Kidney epithelial cell (primary cell): Measurements from ENCODE around the gene ZNF32. TPM values are rescaled to one million over a fixed set of nuclear protein-coding genes. Genes with fewer than 3 reads are reported as not detected.

Source experiments
- DNase-seq: peaks from one replicate; pipeline ENCODE4 v3.0.0-alpha.2; 2010; ENCODE audit warnings: low read depth
- H3K27me3 ChIP-seq: 2 replicates; pipeline ENCODE4 v1.6.0; 2011; ENCODE audit warnings: low read length; ENCODE audit not compliant: control insufficient read depth, insufficient read depth
- H3K36me3 ChIP-seq: 2 replicates; pipeline ENCODE4 v1.5.1; 2011; ENCODE audit warnings: low read length; ENCODE audit not compliant: control insufficient read depth, insufficient read depth
- H3K4me3 ChIP-seq: 2 replicates; pipeline ENCODE4 v1.5.1; 2011; ENCODE audit warnings: low read depth, mild to moderate bottlenecking, control low read depth, low read length
- total RNA-seq: library from RNA; depleted of rRNA; stranded (reverse); fragments of >200 nt; gene quantifications from 2 replicates; pipeline ENCODE4 v1.2.3, GENCODE V29; 2015
- TF ChIP-seq, protein P1 (sequence below): IDR thresholded peaks from 2 replicates; pipeline ENCODE4 v1.5.1; 2011; ENCODE audit warnings: mild to moderate bottlenecking, moderate library complexity, low read length, control low read depth, inconsistent platforms; ENCODE audit not compliant: insufficient read depth, poor library complexity, severe bottlenecking

Gene ZNF32, protein sequence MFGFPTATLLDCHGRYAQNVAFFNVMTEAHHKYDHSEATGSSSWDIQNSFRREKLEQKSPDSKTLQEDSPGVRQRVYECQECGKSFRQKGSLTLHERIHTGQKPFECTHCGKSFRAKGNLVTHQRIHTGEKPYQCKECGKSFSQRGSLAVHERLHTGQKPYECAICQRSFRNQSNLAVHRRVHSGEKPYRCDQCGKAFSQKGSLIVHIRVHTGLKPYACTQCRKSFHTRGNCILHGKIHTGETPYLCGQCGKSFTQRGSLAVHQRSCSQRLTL
- 40.3 and 52.1 TPM in 2 replicates for total RNA-seq

DNA sequence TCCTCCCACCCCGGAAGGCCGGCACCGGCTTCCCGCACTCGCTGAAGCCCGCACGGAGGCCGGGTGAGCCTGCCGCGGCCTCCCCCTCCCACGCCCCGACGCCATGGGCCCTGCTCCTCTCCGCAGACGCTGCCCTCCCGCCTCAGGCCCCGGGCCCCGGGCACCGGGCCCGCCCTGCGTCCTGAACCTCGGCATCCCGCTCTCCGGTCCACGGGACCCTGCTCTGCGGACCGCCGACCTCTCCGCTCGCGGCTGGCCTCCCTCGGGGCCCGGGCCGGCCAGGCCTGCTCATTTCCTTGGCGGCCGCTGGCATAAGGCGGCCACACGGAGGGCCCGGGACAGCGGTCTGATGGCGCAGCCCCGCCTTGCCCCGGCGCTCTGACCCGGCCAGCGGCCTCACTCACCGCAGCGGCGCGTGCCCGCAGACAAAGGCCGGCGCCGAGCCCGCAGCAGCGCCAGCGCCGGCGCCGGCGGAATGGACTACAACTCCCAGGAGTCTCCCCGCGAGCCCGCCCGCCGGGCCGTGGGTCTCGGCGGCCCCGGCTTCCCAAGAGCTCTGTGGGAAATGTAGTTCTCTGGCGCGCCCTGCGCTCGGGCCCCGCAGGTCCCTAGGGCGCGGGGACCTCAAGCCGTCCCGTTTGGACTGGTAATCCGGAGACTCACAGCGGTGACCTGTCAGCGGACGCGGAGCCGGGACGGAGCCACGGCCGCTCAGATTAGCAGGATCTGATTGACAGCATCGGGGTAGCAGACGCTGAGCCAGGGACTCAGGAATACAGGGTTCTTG is at the start of gene ZNF32:
Gene ZNF32 (minus strand): TSS at position 484 of the 787 bp plus-strand sequence. CDS start 2,748 bp downstream, outside the sequence.
- Histone ChIP-seq H3K4me3 (peak within 1 kb of the TSS; percentile 60), H3K27me3 (no peaks in the 10 kb centered on the region), H3K36me3 (peaks cover 4% of the 10 kb centered on the region)
- TF ChIP-seq, protein P1, sequence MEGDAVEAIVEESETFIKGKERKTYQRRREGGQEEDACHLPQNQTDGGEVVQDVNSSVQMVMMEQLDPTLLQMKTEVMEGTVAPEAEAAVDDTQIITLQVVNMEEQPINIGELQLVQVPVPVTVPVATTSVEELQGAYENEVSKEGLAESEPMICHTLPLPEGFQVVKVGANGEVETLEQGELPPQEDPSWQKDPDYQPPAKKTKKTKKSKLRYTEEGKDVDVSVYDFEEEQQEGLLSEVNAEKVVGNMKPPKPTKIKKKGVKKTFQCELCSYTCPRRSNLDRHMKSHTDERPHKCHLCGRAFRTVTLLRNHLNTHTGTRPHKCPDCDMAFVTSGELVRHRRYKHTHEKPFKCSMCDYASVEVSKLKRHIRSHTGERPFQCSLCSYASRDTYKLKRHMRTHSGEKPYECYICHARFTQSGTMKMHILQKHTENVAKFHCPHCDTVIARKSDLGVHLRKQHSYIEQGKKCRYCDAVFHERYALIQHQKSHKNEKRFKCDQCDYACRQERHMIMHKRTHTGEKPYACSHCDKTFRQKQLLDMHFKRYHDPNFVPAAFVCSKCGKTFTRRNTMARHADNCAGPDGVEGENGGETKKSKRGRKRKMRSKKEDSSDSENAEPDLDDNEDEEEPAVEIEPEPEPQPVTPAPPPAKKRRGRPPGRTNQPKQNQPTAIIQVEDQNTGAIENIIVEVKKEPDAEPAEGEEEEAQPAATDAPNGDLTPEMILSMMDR: no peak
- DNase-seq: peak; percentile 25

DNA sequence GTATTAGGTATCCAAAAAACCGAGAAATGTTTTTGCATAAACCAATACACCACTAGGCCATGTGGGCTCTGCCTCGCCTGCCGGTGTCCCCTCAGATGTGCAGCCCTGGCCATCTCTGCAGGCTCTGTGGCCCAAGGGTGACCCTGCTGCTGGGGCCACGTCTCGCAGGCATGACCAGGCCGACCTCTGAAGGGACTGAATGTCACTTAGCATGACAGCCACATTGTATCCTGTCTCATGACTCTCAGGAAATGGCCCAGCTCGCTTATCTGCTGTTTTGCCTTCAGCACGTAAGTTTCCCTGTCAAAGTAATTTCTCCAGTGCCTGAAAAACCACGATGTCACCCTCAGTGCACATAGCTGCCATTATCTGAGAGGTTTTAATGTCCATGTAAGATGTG is 49.5 kb upstream of the ZNF32 start:
- DNase-seq: no peak
- H3K27me3 ChIP-seq: peaks cover 2% of the 10 kb centered on the region
- no peaks in the 10 kb centered on the region for H3K36me3 ChIP-seq
- TF ChIP-seq, protein P1: no peak
- no peak overlapping the region for H3K4me3 ChIP-seq

DNA sequence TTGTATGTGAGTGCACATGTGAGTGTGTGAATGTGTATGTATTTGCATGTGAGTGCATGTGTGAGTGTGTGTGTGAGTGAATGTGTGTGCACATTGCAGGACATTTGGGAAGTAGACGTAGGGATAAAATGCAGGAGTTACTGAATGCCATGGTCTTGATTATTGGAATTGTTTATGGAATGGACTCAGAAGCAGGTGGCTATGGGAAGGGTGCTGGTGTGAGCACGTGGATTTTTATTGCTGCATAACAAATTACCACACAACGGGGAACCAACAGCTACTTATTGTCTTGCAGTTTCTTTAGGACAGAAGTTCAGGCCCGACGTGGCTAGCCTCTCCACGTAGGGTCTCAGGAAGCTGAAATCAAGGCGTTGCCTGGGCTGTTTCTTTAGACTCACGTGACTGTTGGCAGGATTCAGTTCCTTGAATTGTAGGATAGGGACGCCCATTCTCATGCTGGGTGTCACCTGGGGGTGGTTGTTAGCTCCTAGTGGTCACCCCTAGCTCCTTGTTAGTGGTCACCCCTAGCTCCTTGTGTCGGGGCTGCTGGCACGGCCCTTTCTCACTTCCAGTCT is 48.3 kb upstream of the ZNF32 start:
- Histone ChIP-seq H3K36me3 (no peaks in the 10 kb centered on the region), H3K4me3 (no peak overlapping the region), H3K27me3 (peaks cover 3% of the 10 kb centered on the region)
- TF ChIP-seq, protein P1: no peak
- DNase-seq: no peak

DNA sequence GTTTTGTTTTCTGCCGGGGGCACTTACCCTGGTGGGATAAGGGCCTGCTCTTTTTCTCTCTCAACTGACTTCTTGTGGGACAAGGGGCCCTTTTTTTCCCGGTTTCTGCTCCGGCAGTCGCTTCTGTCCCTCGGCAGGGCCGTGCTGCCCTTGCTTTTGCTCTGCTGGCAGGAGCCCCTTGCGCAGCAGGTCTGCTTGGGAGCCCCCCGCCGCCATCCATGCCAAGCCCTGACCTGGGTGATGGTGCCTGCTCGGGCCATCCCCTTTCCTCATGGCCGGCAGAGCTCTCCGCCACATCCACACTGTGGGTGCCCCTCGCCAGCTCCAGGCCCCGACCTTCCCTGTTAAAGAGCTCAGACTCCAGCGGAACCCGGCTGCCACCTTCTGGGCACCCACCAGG is 47.0 kb upstream of the ZNF32 start:
- H3K27me3 ChIP-seq: peaks cover 9% of the 10 kb centered on the region
- no peak for DNase-seq
- H3K36me3 ChIP-seq: no peaks in the 10 kb centered on the region
- H3K4me3 ChIP-seq: no peak overlapping the region
- TF ChIP-seq, protein P1: no peak

DNA sequence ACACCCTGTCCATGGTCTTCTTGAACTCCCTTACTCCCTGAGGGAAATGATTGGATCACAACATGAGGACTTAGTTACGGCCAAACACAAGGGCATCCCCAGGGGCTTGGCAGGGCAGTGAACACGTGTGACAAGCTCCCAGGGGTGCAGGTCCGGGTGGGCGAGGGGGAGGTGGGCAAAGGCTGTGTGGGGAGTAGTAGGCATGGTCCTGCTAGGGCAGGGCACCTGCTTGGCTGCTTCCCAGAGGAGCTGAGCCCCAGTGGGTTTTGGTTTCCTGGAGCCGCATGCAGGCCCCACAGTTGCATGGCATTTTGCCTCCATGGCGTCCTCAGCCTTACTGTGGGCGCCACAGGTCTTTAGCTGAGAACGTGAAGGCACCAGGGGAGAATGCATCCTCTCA is 46.6 kb upstream of the ZNF32 start:
- no peak for DNase-seq
- Histone ChIP-seq H3K4me3 (no peak overlapping the region), H3K36me3 (no peaks in the 10 kb centered on the region), H3K27me3 (peaks cover 11% of the 10 kb centered on the region)
- TF ChIP-seq, protein P1: no peak
